Muscle of back (tissue), 11 donors: ENCODE measurements around the gene CEP43. TPM values are rescaled to one million over a fixed set of nuclear protein-coding genes. Genes with fewer than 3 reads are reported as not detected.

Source experiments
- DNase-seq, 3 donors: peaks; one replicate each; pipeline versions ENCODE4 v3.0.0 to v3.0.0-alpha.2; 2013
- polyA plus RNA-seq, 10 donors: library from polyadenylated mRNA; unstranded; fragments of 120-200 nt; gene quantifications; one replicate each; pipeline ENCODE4 v1.2.1, GENCODE V29; 2013; ENCODE audit not compliant: insufficient read length in 10 of 10

CEP43 gene
- polyA plus RNA-seq, 10 donors = 8.8 to 24.6 (median 15.5) TPM

DNA sequence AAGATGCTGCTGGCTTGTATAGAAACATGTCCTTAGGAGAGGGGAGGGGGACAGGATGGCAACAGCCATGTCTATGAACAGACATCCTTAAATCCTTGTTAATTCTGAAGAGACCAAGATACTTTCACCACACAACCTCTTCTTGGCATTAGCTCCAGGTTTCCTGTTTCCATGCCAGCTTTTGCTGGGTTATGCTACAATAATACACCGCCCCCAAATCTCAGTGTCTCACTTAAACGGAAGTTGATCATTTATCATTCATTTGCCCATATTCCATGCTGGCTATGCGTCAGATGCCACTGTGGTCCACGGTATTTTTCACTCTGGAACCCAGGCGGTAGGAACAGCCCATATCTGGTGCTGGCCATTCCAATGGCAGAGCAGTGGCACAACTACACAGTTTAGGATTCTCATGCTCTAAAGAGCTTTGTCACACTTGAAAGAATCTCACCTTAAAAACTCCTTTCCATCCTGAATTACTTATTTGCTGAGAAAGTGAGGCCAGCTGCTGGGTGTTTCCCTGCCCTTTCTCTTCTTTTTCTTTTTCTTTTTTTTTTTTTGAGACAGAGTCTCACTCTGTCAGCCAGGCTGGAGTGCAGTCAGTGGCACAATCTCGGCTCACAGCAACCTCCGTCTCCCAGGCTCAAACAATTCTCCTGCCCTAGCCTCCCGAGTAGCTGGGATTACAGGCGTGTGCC, 39.1 kb upstream of the CEP43 start:
- DNase-seq = no peak

DNA sequence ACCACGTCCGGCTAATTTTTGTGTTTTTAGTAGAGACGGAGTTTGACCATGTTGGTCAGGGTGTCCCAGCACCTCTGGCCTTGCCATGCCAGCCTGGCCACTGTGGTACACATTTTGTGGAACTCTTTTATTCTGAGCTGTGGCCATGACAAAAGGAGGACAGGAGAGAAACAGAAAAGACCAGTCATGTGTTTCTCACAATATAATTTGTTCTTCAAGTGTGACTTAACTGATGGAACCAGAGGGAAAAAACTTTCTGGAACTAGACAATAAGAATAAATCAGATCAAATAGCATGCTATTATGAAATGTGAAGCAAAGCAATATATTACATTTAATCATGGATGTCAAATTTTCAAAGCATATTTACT, 38.6 kb upstream of the CEP43 start:
- DNase-seq = no peak

DNA sequence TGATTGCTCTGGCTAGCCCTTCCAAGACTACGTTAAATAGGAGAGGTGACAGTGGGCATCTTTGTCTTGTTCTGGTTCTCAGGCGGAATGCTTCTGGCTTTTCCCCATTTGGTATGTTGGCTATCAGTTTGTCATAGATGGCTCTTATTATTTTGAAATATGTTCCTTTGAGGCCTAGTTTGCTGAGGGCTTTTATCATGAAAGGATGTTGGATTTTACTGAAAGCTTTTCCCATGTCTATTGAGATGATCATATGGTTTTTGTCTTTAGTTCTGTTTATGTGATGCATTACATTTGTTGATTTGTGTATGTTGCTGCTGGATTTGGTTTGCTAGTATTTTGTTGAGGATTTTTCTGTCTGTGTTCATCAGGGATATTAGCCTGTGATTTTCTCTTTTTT, 32.9 kb upstream of the CEP43 start:
- no peak for DNase-seq

DNA sequence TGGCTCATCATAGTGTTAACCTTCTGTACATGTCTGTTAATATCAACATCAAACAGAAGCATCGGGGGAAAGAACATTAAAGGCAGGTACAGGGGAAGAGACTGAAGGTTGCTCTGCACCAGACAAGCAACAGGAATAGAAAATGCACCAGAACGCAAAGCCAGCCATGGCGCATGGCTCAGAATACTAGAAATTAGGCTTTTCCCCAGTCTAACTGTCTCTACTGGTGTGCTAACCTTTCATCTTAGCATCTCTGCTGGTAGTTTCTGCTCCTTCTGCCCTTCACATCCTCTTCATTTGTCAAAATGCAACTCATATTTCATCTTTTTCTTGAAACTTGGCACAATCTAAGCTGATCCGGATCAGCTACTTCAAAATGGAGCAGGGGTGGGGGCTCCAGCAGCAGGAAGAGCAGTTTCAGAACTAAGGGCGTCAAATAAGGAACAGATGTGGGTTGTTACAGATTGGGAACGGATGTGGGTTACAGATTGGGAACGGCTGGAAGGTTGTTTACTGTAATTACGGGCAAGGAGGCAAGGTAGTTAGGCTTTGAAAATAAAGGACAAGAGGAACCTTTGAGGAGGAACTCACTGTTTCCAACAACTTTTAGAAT, 29.7 kb upstream of the CEP43 start:
- DNase-seq = no peak

DNA sequence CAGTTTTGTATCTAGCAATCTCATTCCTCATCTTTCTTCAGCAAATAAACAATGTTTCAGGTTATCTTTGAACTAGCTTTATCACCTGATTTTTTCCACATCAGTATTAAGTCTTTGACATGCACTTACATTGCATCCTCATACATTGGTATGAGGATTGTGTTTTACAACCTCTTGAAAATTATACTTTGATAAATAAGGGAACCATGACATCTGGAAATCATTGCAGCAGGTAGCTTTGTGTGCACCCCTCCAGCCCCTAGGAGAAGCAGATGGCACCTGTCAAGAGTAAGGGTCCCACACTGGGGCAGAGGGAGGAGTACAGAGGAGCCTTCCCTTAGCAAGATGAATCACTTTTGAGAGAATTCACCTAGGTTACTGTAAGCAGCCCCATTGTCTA, 29.1 kb upstream of the CEP43 start:
- DNase-seq = no peak

DNA sequence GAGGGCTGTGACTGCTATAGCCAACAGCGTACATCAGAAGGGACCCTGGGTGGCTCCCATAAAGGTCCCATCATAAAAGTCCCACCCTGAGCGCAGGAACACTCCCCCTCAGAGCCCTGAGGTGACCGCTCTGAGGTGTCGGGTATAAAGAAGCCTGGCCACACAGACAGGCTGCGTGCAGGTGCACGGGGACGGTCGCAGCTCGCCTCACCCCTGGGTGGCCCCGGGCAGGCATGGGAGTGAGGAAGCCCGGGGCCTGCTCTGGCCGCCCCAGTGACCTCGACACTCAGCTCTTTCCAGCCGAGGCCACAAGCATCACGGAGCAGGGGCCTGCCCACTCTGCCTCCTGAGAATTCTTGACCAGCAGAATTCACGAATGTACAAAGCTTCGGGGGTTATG, 28.4 kb upstream of the CEP43 start:
- DNase-seq = no peak

DNA sequence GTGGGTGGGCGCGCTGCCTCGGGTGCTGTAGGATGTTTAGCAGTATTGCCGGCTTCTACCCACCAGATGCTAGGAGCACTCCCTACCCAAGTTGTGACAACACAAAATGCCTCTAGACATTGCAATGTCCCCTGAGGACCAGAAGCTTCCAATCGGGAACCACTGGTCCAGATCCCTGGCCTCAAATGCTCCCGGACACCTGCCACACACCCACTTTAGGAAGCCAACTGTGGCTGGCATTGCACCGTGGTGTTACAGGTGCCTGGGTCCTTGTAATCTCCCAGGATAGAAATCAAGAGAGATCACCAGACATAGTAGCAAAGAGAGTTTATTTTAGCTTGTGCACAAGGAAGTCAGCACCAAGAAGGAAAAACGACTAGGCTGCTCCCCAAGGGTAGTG, 27.9 kb upstream of the CEP43 start:
- DNase-seq = no peak

DNA sequence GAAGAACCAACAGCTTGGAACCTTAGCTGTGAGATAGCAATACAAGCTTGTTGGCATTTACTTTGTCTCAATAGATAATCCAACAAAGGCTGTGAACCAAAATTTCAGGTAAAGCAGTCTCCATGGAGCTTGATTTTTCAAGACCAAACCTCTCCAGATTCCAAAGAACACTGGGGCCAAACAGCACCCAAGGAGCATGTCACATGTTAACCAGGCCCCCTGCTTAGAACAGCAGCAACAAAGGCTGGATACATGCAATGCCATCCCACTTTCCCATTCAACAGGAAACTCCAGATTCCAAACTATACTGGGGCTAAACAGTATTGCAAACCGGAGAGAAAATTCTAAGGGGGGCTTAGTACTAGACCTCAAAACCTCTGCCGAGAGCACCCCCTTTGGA, 27.1 kb upstream of the CEP43 start:
- no peak for DNase-seq

DNA sequence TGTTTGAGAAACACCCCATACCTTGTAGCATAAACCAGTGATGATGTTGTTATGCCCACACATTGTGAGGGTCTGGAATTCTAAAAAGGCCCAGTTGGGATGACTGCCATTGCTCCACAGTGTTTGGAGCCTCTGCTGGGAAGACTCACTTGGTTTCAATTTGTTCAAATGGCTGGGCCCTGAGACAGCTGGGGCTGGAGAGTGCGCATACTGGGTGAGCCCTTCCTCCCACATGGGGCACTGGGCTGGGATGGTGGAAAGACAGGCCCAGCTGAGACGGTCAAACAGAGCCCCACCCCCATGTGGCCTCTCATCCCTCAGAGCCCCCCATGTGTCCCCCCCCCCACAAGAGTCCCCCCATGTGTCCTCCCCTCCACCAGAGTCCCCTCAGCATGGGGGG, 22.6 kb upstream of the CEP43 start:
- no peak for DNase-seq

DNA sequence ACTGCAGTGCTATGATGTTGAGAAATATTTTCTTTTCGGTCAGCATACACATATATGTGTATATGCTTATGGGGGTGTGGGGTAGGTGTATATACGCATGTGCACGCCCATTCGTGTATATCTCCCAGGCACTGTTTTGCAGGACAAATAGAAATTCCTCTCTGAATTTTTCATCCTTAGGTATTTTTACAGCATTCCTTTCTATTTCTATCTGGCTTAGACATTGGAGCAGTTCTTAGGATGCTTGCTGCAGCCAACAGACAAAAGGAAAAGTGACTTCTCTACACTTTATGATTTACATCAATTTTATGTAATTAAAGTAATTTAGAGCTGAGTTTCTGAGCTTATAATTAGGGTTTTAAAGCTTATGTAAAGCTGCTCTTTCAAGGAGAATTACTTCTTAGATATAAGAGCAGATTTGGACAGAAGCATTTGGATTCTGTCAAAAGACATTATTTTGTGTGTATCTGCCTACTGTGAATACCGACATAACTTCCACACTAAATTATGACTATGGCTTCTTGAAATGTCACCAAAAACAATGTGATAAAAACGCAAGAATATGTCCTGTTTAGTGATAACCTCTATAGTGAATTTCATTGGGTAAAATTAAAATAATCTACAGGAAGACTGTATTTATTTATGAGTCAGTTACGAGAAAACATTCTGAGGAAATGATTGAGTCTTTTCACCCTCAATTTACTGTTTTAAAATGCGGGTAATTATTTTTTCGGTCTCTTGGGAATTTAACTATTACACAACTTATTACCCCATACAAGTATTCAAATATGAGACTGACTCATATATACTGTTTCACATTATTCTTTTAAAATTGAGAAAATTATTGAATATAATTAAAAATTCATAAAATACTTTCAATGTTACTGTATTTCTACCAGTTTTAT, 21.3 kb upstream of the CEP43 start:
- DNase-seq = no peak

DNA sequence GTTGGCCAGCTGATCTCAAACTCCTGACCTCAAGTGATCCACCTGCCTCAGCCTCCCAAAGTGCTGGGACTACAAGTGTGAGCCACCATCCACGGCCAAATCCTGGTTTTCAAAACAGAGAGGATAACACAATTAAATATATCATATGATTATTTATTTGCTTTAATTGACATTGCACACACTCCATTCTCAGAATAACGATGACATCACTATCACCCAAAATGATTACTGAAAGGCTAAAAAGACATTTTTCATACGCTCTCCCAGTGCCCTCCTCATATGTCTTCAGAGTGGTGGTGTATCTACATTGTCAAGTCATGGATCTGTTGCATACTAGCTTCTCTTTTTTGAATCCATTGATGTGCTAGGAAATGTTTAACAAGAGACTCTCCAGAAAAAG, 18.5 kb upstream of the CEP43 start:
- no peak for DNase-seq

DNA sequence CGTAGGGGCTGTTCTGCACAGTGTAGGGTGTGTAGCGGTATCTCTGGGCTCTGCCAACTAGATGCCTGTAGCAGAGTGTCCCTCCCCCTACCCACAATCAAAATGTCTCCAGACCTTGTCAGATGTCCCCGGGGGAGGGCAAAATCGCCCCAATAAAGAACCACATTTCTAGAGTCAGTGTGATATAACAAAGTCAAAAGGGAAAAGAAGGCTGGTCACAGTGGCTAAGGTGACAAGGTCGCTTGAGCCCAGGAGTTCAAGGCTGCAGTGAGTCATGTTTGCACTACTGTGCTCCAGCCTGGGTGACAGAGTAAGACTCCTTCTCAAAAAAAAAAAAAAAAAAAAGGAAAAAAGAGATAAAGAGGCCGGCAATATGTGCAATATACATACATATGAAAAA, 11.7 kb upstream of the CEP43 start:
- DNase-seq = no peak

DNA sequence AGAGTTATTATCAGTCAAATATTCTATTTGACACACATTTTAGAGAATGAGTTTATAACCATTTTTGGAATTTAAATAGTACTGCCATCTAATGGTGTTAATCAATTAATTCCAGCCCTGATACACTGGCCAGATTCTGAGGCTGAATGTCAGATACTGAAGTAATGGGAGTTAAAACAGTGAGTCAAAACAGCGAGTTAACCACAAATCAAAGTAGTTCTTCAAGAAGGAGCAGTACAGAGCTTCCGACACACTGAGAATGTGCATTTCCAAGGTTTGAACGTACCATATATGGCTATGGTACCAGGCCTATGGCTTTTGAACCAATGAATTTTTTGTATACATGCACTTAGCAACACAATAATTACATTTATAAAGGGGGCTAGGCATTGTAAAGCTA, 11.3 kb upstream of the CEP43 start:
- DNase-seq = no peak

DNA sequence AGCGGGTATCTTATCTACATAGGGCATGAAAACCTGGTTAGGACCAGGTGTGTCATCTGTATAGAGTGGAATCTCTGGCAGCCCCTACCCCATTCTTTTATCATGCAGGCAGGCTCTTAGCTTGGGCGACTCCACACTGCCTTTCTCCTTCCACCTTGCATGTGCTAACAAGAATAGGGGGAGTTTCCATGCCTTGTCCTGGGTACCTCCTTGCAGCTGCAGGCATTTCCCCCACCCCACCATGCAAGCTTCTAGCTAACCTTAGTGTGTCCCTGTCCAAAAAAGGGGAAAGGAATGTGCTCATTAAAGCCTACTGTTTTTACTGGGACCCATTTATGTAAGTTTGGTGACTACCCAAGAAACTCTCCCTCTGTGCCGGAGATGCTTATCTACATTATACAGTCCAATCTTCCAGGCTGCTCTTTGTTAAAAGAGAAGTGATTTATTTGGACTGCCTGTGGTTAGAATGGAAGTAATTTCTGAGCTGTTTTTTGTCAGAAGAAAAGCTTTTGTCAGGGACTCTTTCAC, 10.5 kb upstream of the CEP43 start:
- DNase-seq = no peak

DNA sequence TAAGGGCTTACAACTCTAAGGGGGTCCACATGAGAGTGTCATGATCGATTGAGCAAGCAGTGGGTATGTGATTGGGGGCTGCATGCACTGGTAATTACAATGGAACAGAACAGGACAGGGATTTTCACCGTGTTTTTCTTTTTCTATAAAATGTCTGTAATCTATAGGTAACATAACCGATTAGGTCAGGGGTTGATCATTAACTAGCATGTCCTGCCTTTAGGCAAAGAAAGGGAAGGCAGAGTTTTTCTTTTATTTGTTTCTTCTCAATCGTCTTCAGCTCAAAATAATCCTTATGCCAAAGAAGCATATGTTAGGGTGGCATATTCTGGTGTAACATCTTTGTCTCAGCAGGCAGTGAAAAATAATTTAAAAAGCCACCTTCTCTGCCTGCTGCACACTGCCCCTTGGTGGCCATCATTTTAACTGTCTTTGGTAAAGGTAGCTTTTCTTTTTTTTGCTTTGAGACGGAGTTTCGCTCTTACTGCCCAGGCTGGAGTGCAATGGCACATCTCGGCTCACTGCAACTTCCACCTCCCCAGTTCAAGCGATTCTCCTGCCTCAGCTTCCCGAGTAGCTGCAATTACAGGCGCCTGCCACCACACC, 9.7 kb upstream of the CEP43 start:
- DNase-seq = peak in 2 of 3 donors; percentile 29 to 46

DNA sequence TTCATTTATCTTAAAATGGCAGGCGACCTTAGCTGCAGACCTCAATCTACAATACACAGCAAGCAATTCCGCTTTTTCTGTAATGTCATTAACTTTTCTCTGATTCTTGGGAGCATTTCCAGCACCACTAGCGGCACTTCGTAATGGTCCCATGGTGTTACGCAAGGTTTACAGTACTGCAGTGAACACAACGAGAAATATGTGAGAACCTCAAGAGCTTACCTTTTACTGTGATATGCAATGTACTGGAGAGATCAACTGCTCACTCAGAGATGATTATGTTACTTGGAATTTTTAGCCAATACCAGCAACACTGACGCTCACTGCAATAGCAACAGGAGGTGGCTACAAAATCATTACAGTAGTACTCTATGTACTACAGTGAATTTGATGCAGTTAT, 2.8 kb upstream of the CEP43 start:
- DNase-seq = no peak

DNA sequence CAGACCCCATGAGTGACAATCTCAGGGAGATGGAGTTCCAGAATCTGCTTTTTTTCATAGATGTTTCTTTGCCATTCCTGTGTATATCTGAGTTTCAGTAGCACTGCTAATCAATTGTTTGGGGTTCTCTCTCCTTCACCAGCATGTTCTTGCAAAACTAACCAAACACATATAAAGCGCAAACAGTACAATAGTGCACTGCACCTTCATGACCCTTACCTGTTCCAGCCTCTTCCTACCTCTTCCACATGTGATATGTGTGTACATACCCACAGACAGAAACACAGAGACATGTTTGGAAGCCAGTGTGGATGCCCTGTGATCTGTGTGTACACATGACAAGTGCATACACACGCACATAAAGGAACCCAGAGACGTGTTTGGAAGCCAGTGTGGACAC, 1.8 kb upstream of the CEP43 start:
- no peak for DNase-seq

DNA sequence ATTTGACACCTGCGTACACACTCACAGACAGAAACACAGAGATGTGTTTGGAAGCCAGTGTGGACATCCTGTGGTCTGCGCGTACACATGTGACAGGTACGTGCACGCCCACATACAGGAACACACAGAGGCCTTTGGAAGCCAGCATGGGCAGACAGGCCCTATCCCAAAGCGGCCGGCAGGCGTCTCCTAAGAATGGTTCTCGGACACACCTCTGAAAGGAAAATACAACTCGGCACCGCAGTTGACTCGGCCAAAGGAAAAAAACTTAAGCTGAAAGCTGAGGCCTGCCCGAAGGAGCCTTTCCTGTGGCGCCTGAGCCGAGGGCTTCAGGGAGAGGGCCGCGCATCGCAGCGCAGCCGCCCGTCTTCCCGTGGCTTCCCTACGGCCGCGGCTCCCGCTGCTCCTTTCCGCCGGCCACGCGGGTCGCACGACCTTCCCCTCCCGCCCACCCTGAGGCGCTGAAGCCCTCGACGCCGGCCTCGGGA, 1.4 kb upstream of the CEP43 start:
- DNase-seq = peak in 2 of 3 donors; percentile 49 to 73

DNA sequence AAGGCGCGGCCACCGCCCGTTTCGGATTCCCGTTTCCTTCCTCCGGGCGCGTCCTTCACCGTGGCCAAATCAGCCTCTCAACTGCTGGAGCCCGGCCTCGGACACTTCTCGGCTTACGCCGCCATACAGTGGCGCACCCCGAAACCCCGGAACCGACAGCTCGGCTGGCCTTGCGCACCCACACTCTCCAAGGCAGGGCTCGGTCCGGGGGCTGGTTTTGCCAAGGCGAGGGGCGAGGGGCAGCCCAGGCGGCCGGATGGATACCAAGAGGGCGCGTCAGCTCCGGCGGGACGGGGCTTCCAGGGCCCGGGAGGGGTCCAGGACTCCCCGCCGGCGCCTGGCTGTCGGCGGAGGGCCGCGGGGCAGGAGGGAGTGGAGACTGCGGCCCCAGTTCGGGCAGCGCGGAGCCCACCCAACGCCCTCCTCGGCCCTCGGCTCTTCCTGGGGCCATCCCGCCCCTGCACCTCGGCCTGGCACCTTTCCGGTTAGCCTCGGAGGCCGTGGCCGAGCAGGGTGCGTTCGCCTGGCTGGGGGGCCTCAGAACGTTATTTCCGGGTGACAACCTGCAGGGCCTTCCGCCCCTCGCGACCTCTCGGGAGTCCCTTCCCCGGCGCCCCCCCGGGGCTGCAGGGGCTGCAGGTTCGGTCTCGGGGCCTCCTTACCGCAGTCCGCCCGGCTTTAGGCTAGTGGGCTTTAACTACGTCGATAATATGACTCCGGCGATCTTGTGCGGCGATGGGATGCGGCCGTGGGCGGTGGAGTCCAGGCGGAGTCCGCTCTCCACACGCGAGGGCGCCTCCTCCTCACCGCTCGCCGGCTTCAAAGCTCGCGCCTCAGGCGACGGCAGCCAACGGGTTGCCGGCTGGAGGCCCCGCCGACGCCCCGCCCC, 697 bp upstream of the CEP43 start:
- DNase-seq = peak in 2 of 3 donors; percentile 16 to 64

DNA sequence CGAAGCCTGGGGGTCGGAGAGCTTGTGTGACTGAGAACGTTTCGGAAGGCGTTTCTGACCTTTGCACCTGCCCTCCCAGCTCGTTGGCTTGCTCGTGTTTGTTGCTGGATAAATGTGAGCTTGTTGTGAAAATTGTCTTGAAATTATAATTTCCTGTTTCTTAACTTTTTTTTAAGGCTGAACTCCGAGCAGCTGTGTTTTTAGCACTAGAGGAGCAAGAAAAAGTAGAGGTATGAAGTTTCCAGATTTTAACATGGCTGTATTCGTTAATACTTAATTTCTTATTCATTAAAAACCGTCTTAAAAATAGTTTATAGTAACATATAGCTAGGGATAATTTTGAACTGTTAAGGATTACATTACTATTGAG, 672 bp downstream of the CEP43 start:
- no peak for DNase-seq

DNA sequence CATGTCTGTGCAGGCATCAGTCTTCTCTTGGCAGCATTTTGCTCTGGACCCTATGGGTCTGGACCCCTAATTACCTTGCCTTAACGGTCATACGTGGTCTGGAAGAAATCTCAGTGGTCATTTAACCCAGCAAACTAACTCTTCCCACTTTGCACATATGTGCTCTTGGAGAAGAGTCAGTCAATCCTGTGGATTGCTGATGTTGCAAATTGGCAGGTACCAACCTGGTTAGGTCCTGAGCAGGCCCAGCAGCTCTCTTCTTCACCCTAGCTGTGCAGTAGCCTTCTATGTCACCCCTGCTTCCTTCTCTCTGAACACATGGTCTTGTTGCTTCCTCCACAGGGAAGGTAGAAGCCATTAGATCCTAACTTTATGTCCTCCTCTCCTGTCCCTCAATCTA, 1.6 kb downstream of the CEP43 start:
- no peak for DNase-seq
